Measurements from ENCODE around the gene CRIM1.
"Not testable (repeated sequence)": the region's sequence is repeated elsewhere in the genome, so short reads cannot be mapped to it uniquely, and the experiment has no call there.

- not testable (repeated sequence) for TF ChIP-seq CTCF (conservative IDR thresholded peaks at IDR 0.05; ENCODE audit: low read depth, low read length); EZH2 (IDR thresholded peaks at IDR 0.05; ENCODE audit: borderline replicate concordance, low read depth, low read length, poor library complexity, severe bottlenecking)
Measured at GRCh38 chr2:36363085-36363484, 7.5 kb downstream of the CRIM1 start.

Data from A673 (cell line).